ENCODE results near the gene ADA. TPM values are rescaled to one million over a fixed set of nuclear protein-coding genes. Genes with fewer than 3 reads are reported as not detected.
A peak's percentile ranks its signal among the peaks of the same experiment; 100 is the strongest.

The ADA gene
- total RNA-seq, 4 donors from 2014 or later: 11.1 to 14.9 (median 12.4) TPM

DNA sequence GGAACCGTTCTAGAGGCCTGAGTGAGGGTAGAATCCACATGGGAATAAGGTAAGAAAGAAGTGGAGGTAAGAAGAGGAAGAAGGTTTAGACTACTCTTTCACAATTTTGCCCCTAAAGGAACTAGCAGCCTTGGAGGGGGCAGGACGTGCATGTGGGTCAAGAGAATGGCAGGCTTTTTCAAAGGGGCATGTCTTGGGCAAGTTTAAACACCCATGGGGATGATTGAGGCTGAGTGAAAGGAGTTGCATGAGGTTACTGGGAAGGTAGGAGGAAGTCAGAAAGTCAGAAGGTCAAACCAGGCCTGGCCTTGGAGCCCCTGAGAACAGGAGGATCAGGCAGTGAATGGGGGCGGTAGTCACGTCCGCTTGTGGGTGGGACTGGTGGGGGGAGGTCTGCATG is 10.2 kb downstream of the ADA start:
- no peak for DNase-seq (ENCODE audit: low spot score in 2 of 2)
- no peak overlapping the region for H3K27ac ChIP-seq
- WGBS, 2 donors: 88 to 92% methylated on average over 5 of the region's 5 CpGs
- peaks cover 0 to 41% (median 24%) of the 10 kb centered on the region in 4 donors for H3K4me1 ChIP-seq
- TF ChIP-seq POLR2A (IDR thresholded peaks at IDR 0.05): no peak
- TF ChIP-seq, protein P1, sequence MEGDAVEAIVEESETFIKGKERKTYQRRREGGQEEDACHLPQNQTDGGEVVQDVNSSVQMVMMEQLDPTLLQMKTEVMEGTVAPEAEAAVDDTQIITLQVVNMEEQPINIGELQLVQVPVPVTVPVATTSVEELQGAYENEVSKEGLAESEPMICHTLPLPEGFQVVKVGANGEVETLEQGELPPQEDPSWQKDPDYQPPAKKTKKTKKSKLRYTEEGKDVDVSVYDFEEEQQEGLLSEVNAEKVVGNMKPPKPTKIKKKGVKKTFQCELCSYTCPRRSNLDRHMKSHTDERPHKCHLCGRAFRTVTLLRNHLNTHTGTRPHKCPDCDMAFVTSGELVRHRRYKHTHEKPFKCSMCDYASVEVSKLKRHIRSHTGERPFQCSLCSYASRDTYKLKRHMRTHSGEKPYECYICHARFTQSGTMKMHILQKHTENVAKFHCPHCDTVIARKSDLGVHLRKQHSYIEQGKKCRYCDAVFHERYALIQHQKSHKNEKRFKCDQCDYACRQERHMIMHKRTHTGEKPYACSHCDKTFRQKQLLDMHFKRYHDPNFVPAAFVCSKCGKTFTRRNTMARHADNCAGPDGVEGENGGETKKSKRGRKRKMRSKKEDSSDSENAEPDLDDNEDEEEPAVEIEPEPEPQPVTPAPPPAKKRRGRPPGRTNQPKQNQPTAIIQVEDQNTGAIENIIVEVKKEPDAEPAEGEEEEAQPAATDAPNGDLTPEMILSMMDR (IDR thresholded peaks at IDR 0.05): no peak
- no peak for TF ChIP-seq EP300 (IDR thresholded peaks at IDR 0.05)
- no peaks in the 10 kb centered on the region for H3K27me3 ChIP-seq
- no peak overlapping the region for H3K4me3 ChIP-seq
- no peaks in the 10 kb centered on the region for H3K9me3 ChIP-seq
- H3K36me3 ChIP-seq: no peaks in the 10 kb centered on the region

DNA sequence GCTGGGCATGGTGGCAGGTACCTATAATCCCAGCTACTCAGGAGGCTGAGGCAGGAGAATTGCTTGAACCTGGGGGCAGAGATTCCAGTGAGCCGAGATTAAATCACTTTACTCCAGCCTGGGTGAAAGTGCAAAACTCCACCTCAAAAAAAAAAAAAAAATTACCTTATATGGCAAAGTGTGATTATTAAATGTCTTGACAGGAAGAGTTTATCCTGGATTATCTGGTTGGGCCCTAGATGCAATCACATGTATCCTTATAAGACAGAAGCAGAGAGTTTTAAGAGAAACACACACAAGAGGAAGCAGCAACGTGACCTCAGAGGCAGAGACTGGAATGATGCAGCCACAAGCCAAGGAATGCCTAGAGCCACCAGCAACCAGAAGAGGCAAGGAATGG is 11.0 kb downstream of the ADA start:
- no peak overlapping the region for H3K27ac ChIP-seq
- peaks cover 0 to 36% (median 20%) of the 10 kb centered on the region in 4 donors for H3K4me1 ChIP-seq
- H3K36me3 ChIP-seq: no peaks in the 10 kb centered on the region
- no peaks in the 10 kb centered on the region for H3K27me3 ChIP-seq
- WGBS, 2 donors: 86 to 95% methylated on average over 2 of the region's 2 CpGs
- no peaks in the 10 kb centered on the region for H3K9me3 ChIP-seq
- no peak overlapping the region for H3K4me3 ChIP-seq
- no peak for DNase-seq (ENCODE audit: low spot score in 2 of 2)
- TF ChIP-seq EP300 (IDR thresholded peaks at IDR 0.05) (no peak), POLR2A (IDR thresholded peaks at IDR 0.05) (no peak)
- TF ChIP-seq, protein P1 (IDR thresholded peaks at IDR 0.05): no peak

DNA sequence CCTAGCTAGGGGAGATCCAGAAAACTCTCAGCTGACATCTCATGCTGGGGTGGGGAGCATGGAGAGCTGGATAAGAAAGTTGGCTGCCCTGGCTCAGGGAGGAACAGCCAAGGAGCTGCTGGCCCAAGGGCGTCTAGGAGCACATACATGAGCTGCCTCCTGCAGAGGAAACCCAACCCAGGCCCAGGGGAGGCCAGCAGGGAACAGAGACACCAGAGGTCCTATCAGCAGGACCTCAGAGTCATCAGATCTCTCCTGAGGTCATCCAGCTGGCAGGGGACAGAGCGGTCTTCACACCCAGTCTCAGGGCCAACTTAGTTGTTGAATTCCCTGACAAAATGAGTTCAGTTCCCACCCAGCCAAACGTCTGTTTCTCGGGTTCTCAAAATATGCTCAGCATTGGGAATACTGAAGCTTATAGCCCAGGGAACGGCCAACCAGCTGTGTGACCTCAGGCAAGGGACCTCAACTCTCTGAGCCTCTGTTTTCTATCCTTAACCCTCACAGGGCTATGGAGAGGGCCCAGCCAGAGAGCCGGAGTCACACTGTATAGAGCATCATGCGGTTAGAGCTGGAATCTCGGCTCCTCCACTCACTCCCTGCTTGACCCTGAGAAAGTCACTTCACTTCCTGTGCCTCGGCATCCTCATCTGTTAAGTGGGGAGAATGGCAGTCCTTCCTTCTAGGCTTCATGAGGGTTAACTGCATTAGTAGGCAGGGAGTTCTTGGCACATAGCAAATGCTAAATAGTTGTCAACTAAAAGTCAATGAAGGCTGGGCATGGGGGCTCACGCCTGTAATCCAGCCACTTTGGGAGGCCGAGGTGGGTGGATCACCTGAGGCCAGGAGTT is 13.8 kb downstream of the ADA start:
- Histone ChIP-seq H3K9me3 (no peaks in the 10 kb centered on the region), H3K36me3 (no peaks in the 10 kb centered on the region), H3K4me1 (peaks cover 0 to 14% (median 8%) of the 10 kb centered on the region in 4 donors), H3K27me3 (no peaks in the 10 kb centered on the region), H3K27ac (peak overlapping the region in 1 of 4 donors; percentile 56), H3K4me3 (no peak overlapping the region)
- no peak for TF ChIP-seq EP300 (IDR thresholded peaks at IDR 0.05)
- TF ChIP-seq POLR2A (IDR thresholded peaks at IDR 0.05): no peak
- TF ChIP-seq, protein P1 (IDR thresholded peaks at IDR 0.05): no peak
- DNase-seq (ENCODE audit: low spot score in 2 of 2): peak in 1 of 2 donors; percentile 40
- 56 to 60% methylated on average over 11 of the region's 11 CpGs for WGBS, 2 donors

DNA sequence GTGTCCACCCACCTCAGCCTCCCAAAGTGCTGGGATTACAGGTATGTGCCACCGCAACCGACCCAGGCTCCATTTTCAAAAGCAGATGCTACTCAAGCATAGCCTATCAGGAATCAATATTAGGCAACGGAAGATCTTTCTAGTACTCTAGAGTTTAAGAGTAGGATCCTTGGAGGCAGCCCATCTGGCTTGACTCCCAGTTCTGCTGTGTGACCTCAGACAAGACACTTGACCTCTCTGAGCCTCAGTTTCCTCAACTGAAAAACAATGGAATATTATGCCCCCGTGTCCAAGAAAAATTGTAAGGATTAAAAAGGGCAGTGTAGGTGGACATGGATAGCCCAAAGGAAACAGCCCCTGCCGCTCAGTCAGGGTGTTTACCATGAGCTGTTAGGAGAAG is 14.5 kb downstream of the ADA start:
- no peaks in the 10 kb centered on the region for H3K9me3 ChIP-seq
- H3K4me3 ChIP-seq: no peak overlapping the region
- DNase-seq (ENCODE audit: low spot score in 2 of 2): no peak
- H3K27ac ChIP-seq: peak overlapping the region in 1 of 4 donors; percentile 24
- no peaks in the 10 kb centered on the region for H3K36me3 ChIP-seq
- H3K4me1 ChIP-seq: peaks cover 0 to 11% (median 2%) of the 10 kb centered on the region in 4 donors
- 76 to 83% methylated on average over 5 of the region's 5 CpGs for WGBS, 2 donors
- no peak for TF ChIP-seq POLR2A (IDR thresholded peaks at IDR 0.05)
- TF ChIP-seq EP300 (IDR thresholded peaks at IDR 0.05): no peak
- TF ChIP-seq, protein P1 (IDR thresholded peaks at IDR 0.05): no peak
- H3K27me3 ChIP-seq: no peaks in the 10 kb centered on the region

DNA sequence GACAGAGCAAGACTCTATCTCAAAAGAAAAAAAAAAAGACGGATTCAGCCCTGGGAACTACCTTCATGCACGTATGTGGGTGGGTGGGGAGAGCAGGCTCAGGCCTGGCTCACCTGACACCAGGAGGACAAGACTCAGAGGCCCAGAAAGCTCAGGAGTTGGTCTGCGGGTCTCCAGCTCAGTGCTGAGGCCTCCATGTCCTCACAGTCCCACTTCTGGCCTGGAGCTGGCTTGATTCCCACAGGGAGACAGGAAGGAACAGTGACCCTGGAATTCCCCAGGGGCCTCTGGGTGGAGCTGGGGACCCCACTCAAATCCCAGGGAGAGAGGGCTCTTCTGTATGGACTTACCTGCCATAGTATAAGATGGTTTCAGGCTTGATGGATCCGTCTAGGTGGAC is 15.6 kb downstream of the ADA start:
- Histone ChIP-seq H3K4me1 (peaks cover 0 to 11% (median 0%) of the 10 kb centered on the region in 4 donors), H3K27me3 (no peaks in the 10 kb centered on the region), H3K36me3 (no peaks in the 10 kb centered on the region), H3K4me3 (no peak overlapping the region), H3K9me3 (no peaks in the 10 kb centered on the region), H3K27ac (no peak overlapping the region)
- no peak for DNase-seq (ENCODE audit: low spot score in 2 of 2)
- 75 to 89% methylated on average over 4 of the region's 4 CpGs for WGBS, 2 donors
- TF ChIP-seq EP300 (IDR thresholded peaks at IDR 0.05): no peak

All from tibial nerve (tissue), 4 donors.